NCI-H526 treated with DMSO at 0.1 percent for 48 hours (cell line): ENCODE measurements around the gene MYOCOS.

Experiments
- DNase-seq: peaks from one replicate; lab custom pipeline; 2025; lab: John Stamatoyannopoulos, UW

MYOCOS gene

GRCh38 chr1:171663036-171663853 is 41.2 kb downstream of the MYOCOS start:
- DNase-seq: no peak

DNA sequence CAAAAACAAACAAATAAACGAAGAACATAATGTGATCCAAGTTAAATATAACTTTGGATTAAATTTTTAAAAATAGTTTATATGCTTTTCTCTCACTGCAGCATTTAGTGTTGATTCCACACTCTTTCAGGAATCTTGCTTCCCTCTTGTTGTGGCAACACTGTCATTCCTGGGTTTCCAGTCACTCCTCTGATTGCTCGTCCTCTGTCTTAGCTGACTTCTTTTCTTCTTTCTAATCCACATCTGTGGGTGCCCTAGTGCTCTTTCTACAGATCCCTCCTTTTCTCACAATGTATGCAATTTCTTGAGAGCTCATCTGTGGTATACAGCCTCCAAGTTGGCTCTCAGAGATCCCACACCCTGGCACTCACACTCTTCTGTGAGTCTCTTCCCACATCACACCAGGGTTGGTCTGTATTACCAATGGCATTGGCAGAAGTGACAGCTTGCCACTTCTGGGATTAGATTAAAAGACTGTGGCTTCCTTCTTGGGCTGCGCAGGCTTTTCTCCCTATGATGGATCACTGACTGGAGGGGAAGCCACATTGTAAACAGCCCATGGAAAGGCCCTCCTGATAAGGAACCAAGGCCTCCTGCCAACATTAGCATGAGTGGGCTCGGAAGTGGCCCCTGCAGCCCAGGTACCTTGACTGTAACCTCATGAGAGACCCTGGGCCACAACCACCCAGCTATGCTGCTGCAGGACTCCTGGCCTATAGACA is 42.0 kb downstream of the MYOCOS start:
- no peak for DNase-seq

- DNase-seq: no peak
Measured at GRCh38 chr1:171664976-171665375, 42.9 kb downstream of the MYOCOS start.

DNA sequence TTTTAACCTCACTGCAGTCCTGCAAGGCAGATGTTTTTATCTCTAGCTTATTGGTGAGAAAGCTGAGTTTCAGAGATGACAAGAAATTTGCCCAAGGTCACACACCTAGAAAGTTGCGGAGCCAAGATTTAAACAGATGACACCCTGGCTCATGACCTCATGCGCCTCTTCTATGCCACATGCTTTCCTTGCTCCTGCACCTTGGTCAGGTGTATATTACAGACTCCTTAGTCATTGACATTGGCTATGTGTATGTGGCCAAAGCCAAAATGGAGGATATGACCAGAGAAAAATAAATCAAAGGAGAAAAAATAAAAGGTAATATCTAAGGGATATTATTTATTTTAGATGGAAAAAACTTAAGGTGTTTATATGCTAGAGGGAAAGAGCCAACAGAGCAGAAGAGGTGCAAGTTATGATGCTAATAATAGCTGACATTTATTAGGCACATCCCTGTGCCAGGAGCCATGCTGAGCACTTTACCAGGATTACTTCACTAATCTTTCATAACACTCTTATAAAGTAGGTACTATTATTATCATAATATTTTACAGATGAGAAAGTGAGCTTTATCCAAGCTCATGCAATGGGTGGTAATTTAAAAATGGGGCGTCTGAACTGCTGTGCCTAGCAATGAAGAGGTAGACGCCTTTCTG is 44.2 kb downstream of the MYOCOS start:
- DNase-seq: no peak

DNA sequence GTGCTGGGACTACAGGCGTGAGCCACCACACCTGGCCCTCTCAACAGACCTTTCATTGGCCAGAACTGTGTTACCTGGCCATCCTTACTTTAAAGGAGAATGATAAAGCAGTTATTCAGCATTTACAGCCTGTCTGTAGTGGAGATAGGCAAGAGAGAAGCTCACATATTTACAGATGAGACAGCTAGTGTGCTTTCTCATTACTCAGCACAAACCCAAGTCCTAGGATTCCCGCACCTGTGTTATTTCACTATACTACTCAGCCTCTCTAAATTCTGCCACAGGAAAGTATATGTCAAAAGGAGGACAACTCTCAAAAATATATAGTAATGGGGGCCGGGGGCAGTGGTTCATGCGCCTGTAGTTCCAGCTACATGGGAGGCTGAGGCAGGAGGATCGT is 46.3 kb downstream of the MYOCOS start:
- DNase-seq: no peak

- DNase-seq: no peak
Measured at GRCh38 chr1:171670739-171671138, 48.7 kb downstream of the MYOCOS start.

GRCh38 chr1:171674431-171675405 is 52.7 kb downstream of the MYOCOS start:
- no peak for DNase-seq
